Prostate gland (tissue), 2 donors: ENCODE results near the gene MUC6. TPM values are rescaled to one million over a fixed set of nuclear protein-coding genes. Genes with fewer than 3 reads are reported as not detected.

ENCODE experiments used
- DNase-seq: peaks from one replicate; pipeline ENCODE4 v3.0.0-alpha.2; 2019; ENCODE audit warnings: low spot score
- H3K27ac ChIP-seq, 2 donors: fragments of 200-600 bp; sonication (generic); 2 replicates each; pipeline ENCODE4 v1.5.1; 2017 to 2019
- H3K27me3 ChIP-seq: fragments of 200-600 bp; sonication (generic); replicated peaks from 2 replicates; pipeline ENCODE4 v1.5.1; 2019; ENCODE audit not compliant: insufficient read depth
- H3K36me3 ChIP-seq, 2 donors: fragments of 200-600 bp; sonication (generic); 1 replicate in 1 of 2; 2 replicates in 1 of 2; pipeline versions ENCODE4 v1.5.1 to v1.8.1; 2017 to 2019
- H3K4me1 ChIP-seq: fragments of 200-600 bp; sonication (generic); replicated peaks from 2 replicates; pipeline ENCODE4 v1.5.1; 2019
- H3K4me3 ChIP-seq, 2 donors: fragments of 200-600 bp; sonication (generic); 2 replicates each; pipeline ENCODE4 v1.5.1; 2017 to 2019
- H3K9me3 ChIP-seq: fragments of 200-600 bp; sonication (generic); 2 replicates; pipeline ENCODE4 v1.5.1; 2017
- POLR2A ChIP-seq: fragments of 450-650 bp; IDR thresholded peaks from one replicate; pipeline ENCODE4 v1.6.1; 2016; ENCODE audit warnings: antibody characterized with exemption, mild to moderate bottlenecking
- POLR2AphosphoS5 ChIP-seq: sonication (generic); formaldehyde crosslinking; IDR thresholded peaks from one replicate; pipeline ENCODE4 v1.6.1; 2017; ENCODE audit warnings: antibody characterized with exemption
- WGBS: methylation state at CpG from one replicate; pipeline ENCODE4 v1.1.5; 2018; 5-methylcytosine and 5-hydroxymethylcytosine counted together
- intact Hi-C: fragments of 100-400 bp; cut with DNase I; formaldehyde crosslinking; loops from one replicate; pipeline ENCODE4 v1.14.2; 2022
- total RNA-seq, 2 donors: library from RNA; depleted of rRNA; stranded (reverse); fragments of >200 nt; gene quantifications; one replicate each; pipeline ENCODE4 v1.1.0, GENCODE V29; 2016
- TF ChIP-seq, protein P1 (sequence below), 4 experiments: fragments of 200-600 bp in 2 of 4; fragments of 450-650 bp in 2 of 4; sonication (generic) in 2 of 4; IDR thresholded peaks; 1 replicate in 3 of 4; 2 replicates in 1 of 4; pipeline ENCODE4 v1.5.1; 2016 to 2019; ENCODE audit warnings: antibody characterized with exemption in 4 of 4, mild to moderate bottlenecking in 2 of 4, moderate library complexity in 2 of 4

Gene MUC6
- total RNA-seq, 2 donors from 2014 or later, result 0.74 to 2.3 TPM

DNA sequence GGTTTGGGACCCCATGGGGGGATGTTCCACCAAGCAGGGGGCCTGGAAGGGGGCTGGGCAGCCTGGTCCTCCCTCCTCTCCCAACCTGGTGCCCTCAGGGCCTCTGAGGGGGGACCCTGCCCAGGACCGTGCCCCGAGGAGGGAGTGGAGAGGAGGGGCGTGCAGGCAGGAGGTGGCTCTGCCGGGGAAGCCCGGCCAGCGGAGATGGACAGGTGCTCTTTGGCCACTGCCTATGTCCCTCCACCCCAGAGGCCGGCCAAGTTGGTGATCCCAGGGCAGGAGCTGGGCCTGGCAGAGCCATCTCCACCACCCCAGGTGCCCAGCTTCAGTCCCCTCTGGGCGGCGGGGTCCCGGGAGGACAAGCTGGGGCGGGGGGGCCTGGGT, 40.5 kb upstream of the MUC6 start:
- no peak for DNase-seq
- TF ChIP-seq POLR2AphosphoS5 (no peak), POLR2A (no peak)
- TF ChIP-seq, protein P1, sequence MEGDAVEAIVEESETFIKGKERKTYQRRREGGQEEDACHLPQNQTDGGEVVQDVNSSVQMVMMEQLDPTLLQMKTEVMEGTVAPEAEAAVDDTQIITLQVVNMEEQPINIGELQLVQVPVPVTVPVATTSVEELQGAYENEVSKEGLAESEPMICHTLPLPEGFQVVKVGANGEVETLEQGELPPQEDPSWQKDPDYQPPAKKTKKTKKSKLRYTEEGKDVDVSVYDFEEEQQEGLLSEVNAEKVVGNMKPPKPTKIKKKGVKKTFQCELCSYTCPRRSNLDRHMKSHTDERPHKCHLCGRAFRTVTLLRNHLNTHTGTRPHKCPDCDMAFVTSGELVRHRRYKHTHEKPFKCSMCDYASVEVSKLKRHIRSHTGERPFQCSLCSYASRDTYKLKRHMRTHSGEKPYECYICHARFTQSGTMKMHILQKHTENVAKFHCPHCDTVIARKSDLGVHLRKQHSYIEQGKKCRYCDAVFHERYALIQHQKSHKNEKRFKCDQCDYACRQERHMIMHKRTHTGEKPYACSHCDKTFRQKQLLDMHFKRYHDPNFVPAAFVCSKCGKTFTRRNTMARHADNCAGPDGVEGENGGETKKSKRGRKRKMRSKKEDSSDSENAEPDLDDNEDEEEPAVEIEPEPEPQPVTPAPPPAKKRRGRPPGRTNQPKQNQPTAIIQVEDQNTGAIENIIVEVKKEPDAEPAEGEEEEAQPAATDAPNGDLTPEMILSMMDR (IDR thresholded peaks at IDR 0.05), result no peak
- H3K27ac ChIP-seq, result no peak overlapping the region
- WGBS, result 88% methylated on average over 10 of the region's 11 CpGs
- no peaks in the 10 kb centered on the region for H3K9me3 ChIP-seq
- H3K36me3 ChIP-seq, result no peaks in the 10 kb centered on the region
- peaks cover 4% of the 10 kb centered on the region for H3K4me1 ChIP-seq
- no peak overlapping the region for H3K4me3 ChIP-seq
- intact Hi-C loops, result no loop called here
- no peaks in the 10 kb centered on the region for H3K27me3 ChIP-seq

- H3K9me3 ChIP-seq, result no peaks in the 10 kb centered on the region
- intact Hi-C loops, result no loop called here
- H3K36me3 ChIP-seq, result no peaks in the 10 kb centered on the region
- 64% methylated on average over 15 of the region's 18 CpGs for WGBS
- no peak overlapping the region for H3K4me3 ChIP-seq
- H3K4me1 ChIP-seq, result peaks cover 4% of the 10 kb centered on the region
- H3K27ac ChIP-seq, result no peak overlapping the region
- no peak for DNase-seq
- no peaks in the 10 kb centered on the region for H3K27me3 ChIP-seq
- no peak for TF ChIP-seq POLR2AphosphoS5
- TF ChIP-seq, protein P1 (IDR thresholded peaks at IDR 0.05), result no peak
- no peak for TF ChIP-seq POLR2A
Observed at GRCh38 chr11:1076061-1076665, 39.6 kb upstream of the MUC6 start.

DNA sequence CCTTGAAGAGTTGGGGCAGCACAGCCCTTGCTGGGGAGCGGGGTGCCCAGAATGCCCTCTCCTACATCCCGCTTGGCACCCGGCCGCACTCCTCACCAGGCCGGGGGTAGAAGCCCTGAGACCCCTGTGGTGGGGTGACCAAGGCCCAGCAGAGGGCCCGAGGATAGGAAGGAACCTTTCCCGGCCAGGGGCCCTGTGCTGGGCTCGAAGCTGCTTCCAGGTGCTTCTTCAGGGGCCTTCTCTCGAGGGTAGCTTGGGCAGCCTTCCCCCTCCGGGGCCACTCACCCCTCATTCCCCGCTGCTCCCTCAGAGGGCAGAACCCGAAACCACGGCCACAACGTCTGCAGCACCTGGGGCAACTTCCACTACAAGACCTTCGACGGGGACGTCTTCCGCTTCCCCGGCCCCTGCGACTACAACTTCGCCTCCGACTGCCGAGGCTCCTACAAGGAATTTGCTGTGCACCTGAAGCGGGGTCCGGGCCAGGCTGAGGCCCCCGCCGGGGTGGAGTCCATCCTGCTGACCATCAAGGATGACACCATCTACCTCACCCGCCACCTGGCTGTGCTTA, 38.9 kb upstream of the MUC6 start:
- intact Hi-C loops, result no loop called here
- WGBS, result 96% methylated on average over 28 of the region's 28 CpGs
- H3K4me3 ChIP-seq, result no peak overlapping the region
- no peaks in the 10 kb centered on the region for H3K36me3 ChIP-seq
- H3K27ac ChIP-seq, result no peak overlapping the region
- H3K9me3 ChIP-seq, result no peaks in the 10 kb centered on the region
- no peak for TF ChIP-seq POLR2AphosphoS5
- no peak for TF ChIP-seq POLR2A
- TF ChIP-seq, protein P1 (IDR thresholded peaks at IDR 0.05), result no peak
- H3K27me3 ChIP-seq, result no peaks in the 10 kb centered on the region
- no peak for DNase-seq
- H3K4me1 ChIP-seq, result peaks cover 4% of the 10 kb centered on the region

DNA sequence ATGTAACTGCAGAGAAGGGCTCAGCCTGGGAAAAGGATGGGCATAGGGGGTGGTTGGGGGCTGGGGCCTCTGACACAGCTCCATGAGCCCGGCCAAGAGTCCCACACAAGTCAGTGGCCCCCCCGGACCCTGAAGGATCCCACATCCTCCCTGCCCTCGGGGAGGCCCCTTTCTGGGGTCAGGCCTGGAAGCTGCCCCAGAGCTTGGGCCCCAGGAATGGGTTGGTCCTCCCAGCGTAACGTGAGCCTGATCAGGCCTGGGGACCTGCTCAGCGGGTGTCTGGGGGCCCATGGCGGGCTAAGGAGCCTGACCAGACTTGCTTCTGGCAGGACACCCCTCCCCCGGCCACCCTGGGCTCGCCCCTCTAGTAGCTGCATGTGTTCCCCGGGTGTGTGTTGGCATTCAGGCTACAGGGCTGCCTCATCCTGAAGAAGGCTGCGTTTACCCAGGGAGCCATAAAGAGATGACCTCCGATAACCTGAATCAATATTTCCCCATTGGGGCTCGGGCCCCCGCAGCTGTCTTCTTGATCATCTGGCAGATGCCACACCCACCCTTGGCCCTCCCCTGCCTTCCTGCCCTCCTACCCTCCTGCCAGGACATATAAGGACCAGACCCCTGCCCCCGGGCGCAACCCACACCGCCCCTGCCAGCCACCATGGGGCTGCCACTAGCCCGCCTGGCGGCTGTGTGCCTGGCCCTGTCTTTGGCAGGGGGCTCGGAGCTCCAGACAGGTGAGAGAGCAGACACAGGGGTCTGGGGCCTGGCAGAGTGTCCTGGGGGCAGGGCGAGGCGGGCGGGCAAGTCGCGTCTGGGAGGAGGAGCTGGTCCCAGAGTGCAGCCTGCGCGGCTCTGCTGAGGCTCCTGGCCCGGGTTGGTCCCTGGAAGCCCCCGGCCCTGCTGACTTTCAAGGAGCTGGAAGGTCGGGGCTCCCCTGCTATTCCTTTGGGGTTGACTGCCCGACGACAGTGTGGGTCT, 38.0 kb upstream of the MUC6 start, which contains the start of gene MUC2:
TSS of gene MUC2 (plus strand) at position 631 of the 978 bp plus-strand sequence.
- peaks cover 4% of the 10 kb centered on the region for H3K4me1 ChIP-seq
- DNase-seq, result no peak
- no peak within 1 kb of the TSS for H3K4me3 ChIP-seq
- intact Hi-C loops, result no loop called here
- no peak within 1 kb of the TSS for H3K27ac ChIP-seq
- H3K27me3 ChIP-seq, result no peaks in the 10 kb centered on the region
- no peaks in the 10 kb centered on the region for H3K9me3 ChIP-seq
- 79% methylated on average over 32 of the region's 32 CpGs for WGBS
- H3K36me3 ChIP-seq, result no peaks in the 10 kb centered on the region
- TF ChIP-seq, protein P1 (IDR thresholded peaks at IDR 0.05), result no peak
- TF ChIP-seq POLR2A (no peak), POLR2AphosphoS5 (no peak)
